Endothelial cell of umbilical vein (primary cell): ENCODE data around the gene PLA2G4B. TPM values are rescaled to one million over a fixed set of nuclear protein-coding genes. Genes with fewer than 3 reads are reported as not detected.

Experiments used
- BruUV-seq: library from RNA; stranded (reverse); fragments of 400-500 nt; replicated peaks from 2 replicates; lab custom pipeline; 2021; lab: Mats Ljungman, UMichigan
- CTCF ChIA-PET: fragments of 300-600, 350-600 bp; sonication (Branson Sonifier 250); formaldehyde crosslinking; loops from one replicate; lab custom pipeline; 2021; ENCODE audit warnings: antibody characterized with exemption, inconsistent platforms; lab: Charles Lee
- POLR2A ChIA-PET: fragments of 300-600, 350-600 bp; sonication (Branson Sonifier 250); formaldehyde crosslinking; loops from one replicate; lab custom pipeline; 2021; ENCODE audit warnings: antibody characterized with exemption, inconsistent platforms; lab: Charles Lee
- DNase-seq: peaks from one replicate; pipeline ENCODE4 v3.0.0-alpha.2; 2011; ENCODE audit warnings: low read depth, low spot score
- FAIRE-seq: peaks from 2 replicates; lab custom pipeline; 2011; peaks lifted over from hg19 to GRCh38; lab: Jason Lieb, UNC
- H2AFZ ChIP-seq: 2 replicates; pipeline ENCODE4 v1.6.0; 2012; ENCODE audit warnings: low read depth, low read length, control low read depth, inconsistent platforms
- H3K27ac ChIP-seq: 2 replicates; pipeline ENCODE4 v1.5.1; 2011; ENCODE audit warnings: low read depth, mild to moderate bottlenecking, control low read depth, low read length, moderate library complexity; ENCODE audit not compliant: insufficient read depth
- H3K27me3 ChIP-seq, 2 experiments: 2 replicates each; pipeline versions ENCODE4 v1.6.0 to v1.6.1; 2011; ENCODE audit warnings: low read length in 2 of 2, mixed read lengths in 1 of 2; ENCODE audit not compliant: control insufficient read depth in 2 of 2, insufficient read depth in 2 of 2
- H3K36me3 ChIP-seq, 2 experiments: 2 replicates in 1 of 2; 3 replicates in 1 of 2; pipeline ENCODE4 v1.5.1; 2011; ENCODE audit warnings: low read length in 2 of 2, mild to moderate bottlenecking in 1 of 2, moderate library complexity in 1 of 2; ENCODE audit not compliant: control insufficient read depth in 2 of 2, insufficient read depth in 2 of 2; ENCODE audit errors: extremely low read depth in 1 of 2
- H3K4me1 ChIP-seq: 3 replicates; pipeline ENCODE4 v1.5.1; 2011; ENCODE audit warnings: mild to moderate bottlenecking, low read length; ENCODE audit not compliant: control insufficient read depth, insufficient read depth; ENCODE audit errors: extremely low read depth
- H3K4me2 ChIP-seq: 2 replicates; pipeline ENCODE4 v1.6.1; 2011; ENCODE audit warnings: low read length, control low read depth, mixed read lengths; ENCODE audit not compliant: insufficient read depth
- H3K4me3 ChIP-seq, 3 experiments: fragments of 200-600 bp in 1 of 3; sonication (generic), shearing (Covaris generic) in 1 of 3; replicated peaks in 1 of 3; 2 replicates each; pipeline ENCODE4 v1.5.1; 2011 to 2016; ENCODE audit warnings: control low read depth in 3 of 3, low read length in 3 of 3, mild to moderate bottlenecking in 2 of 3, inconsistent platforms in 1 of 3, low read depth in 1 of 3, moderate library complexity in 1 of 3; ENCODE audit not compliant: insufficient read depth in 1 of 3
- H3K79me2 ChIP-seq: 2 replicates; pipeline ENCODE4 v1.6.0; 2012; ENCODE audit warnings: low read length, inconsistent platforms; ENCODE audit not compliant: control insufficient read depth, insufficient read depth
- H3K9ac ChIP-seq: replicated peaks from 2 replicates; pipeline ENCODE3; 2011; ENCODE audit warnings: low read length, control low read depth; ENCODE audit not compliant: insufficient read depth; ENCODE audit errors: extremely low read depth
- H3K9me1 ChIP-seq: replicated peaks from 3 replicates; pipeline ENCODE4 v1.6.0; 2011; ENCODE audit warnings: mild to moderate bottlenecking, low read length; ENCODE audit not compliant: control insufficient read depth, insufficient read depth; ENCODE audit errors: extremely low read depth
- H3K9me3 ChIP-seq: replicated peaks from 2 replicates; pipeline ENCODE4 v1.5.1; 2012; ENCODE audit warnings: low read length, inconsistent platforms; ENCODE audit not compliant: control insufficient read depth, insufficient read depth
- H4K20me1 ChIP-seq: replicated peaks from 2 replicates; pipeline ENCODE3; 2011; ENCODE audit warnings: mild to moderate bottlenecking, low read length; ENCODE audit not compliant: control insufficient read depth, insufficient read depth; ENCODE audit errors: extremely low read depth
- MYC ChIP-seq: IDR thresholded peaks from one replicate; pipeline ENCODE4 v1.6.1; 2011; ENCODE audit warnings: mild to moderate bottlenecking, low read depth, low read length
- POLR2A ChIP-seq: IDR thresholded peaks from 2 replicates; pipeline ENCODE4 v1.6.1; 2012; ENCODE audit warnings: low read depth, mild to moderate bottlenecking, control low read depth, low read length
- POLR2AphosphoS5 ChIP-seq: IDR thresholded peaks from 2 replicates; pipeline ENCODE4 v1.6.1; 2012; ENCODE audit warnings: low read depth, mild to moderate bottlenecking, control low read depth, low read length, moderate library complexity; ENCODE audit not compliant: insufficient read depth
- dilution Hi-C: fragments of 300-500 bp; cut with MboI; formaldehyde crosslinking; loops from one replicate; pipeline ENCODE4 v1.15.0; 2019; ENCODE audit warnings: low sequenced_read_pairs; ENCODE audit not compliant: extremely low pct_ligation_motif_present
- intact Hi-C: fragments of 100-400 bp; cut with micrococcal nuclease; formaldehyde crosslinking; loops from one replicate; pipeline ENCODE4 v1.10.0; 2022
- polyA plus RNA-seq, 4 experiments: library from polyadenylated mRNA; depleted of rRNA in 3 of 4; stranded (reverse) in 3 of 4; unstranded in 1 of 4; fragments of >200 nt; gene quantifications; 2 replicates each; pipeline versions ENCODE4 v1.2.1 to v1.2.3, GENCODE V29; 2011 to 2012; ENCODE audit warnings: missing spikeins in 1 of 4
- total RNA-seq: library from RNA; stranded (reverse); gene quantifications from 2 replicates; pipeline ENCODE4 v1.2.3, GENCODE V29; 2021

Gene PLA2G4B
- total and polyA plus RNA-seq, 2 donors (not counting 3 experiments of a cell fraction or from before 2014, with no cell fraction given): 4.0 to 7.9 TPM

- dilution Hi-C loops (no loop called here), intact Hi-C loops (no loop called here)
- FAIRE-seq (no peak), DNase-seq (no peak)
- no peaks in the 10 kb centered on the region for H4K20me1 ChIP-seq
- no peak overlapping the region for H3K4me2 ChIP-seq
- no peak overlapping the region for H3K27ac ChIP-seq
- H3K9ac ChIP-seq: no peak overlapping the region
- CTCF ChIA-PET: interaction anchor here (1.2 kb wide), 1 partner anchor 71 kb away, joined by 3 read pairs; no protein-coding TSS in a partner anchor
- no peaks in the 10 kb centered on the region for H3K79me2 ChIP-seq
- peaks cover under 1% of the 10 kb centered on the region for H3K4me1 ChIP-seq
- POLR2A ChIA-PET: no interaction called here
- H2AFZ ChIP-seq: no peak overlapping the region
- H3K4me3 ChIP-seq: no peak overlapping the region
- TF ChIP-seq POLR2A: no peak
- peaks cover 0 to 6% of the 10 kb centered on the region in 2 experiments for H3K36me3 ChIP-seq
- H3K27me3 ChIP-seq: no peaks in the 10 kb centered on the region
- H3K9me3 ChIP-seq: no peaks in the 10 kb centered on the region
- BruUV-seq: no TSS peak
- no peaks in the 10 kb centered on the region for H3K9me1 ChIP-seq
Observed at GRCh38 chr15:41834096-41834495, 4.6 kb upstream of the PLA2G4B start.

- H3K27me3 ChIP-seq: no peaks in the 10 kb centered on the region
- no peak overlapping the region for H3K4me3 ChIP-seq
- intact Hi-C loops (no loop called here), dilution Hi-C loops (no loop called here)
- POLR2A ChIA-PET: no interaction called here
- no TSS peak for BruUV-seq
- H3K4me2 ChIP-seq: no peak overlapping the region
- no peak overlapping the region for H3K27ac ChIP-seq
- H3K9me3 ChIP-seq: no peaks in the 10 kb centered on the region
- CTCF ChIA-PET: interaction anchor here (0.6 kb wide), 1 partner anchor 1792 kb away, joined by 3 read pairs; no protein-coding TSS in a partner anchor
- no peak overlapping the region for H3K9ac ChIP-seq
- no peak overlapping the region for H2AFZ ChIP-seq
- DNase-seq (no peak), FAIRE-seq (no peak)
- H3K36me3 ChIP-seq: peaks cover 0 to 6% of the 10 kb centered on the region in 2 experiments
- H3K79me2 ChIP-seq: no peaks in the 10 kb centered on the region
- no peak for TF ChIP-seq POLR2AphosphoS5
- TF ChIP-seq MYC: no peak
- TF ChIP-seq POLR2A: no peak
- no peaks in the 10 kb centered on the region for H3K4me1 ChIP-seq
- no peaks in the 10 kb centered on the region for H3K9me1 ChIP-seq
- no peaks in the 10 kb centered on the region for H4K20me1 ChIP-seq
Observed at GRCh38 chr15:41836073-41836472, 2.6 kb upstream of the PLA2G4B start.
